H1 (cell line): ENCODE results near the gene CLDN9.

Experiments used
- NRF1 ChIP-seq: IDR thresholded peaks from 2 replicates; pipeline ENCODE4 v1.6.1; 2011; ENCODE audit warnings: mild to moderate bottlenecking, low read depth, low read length, improper control_type of control experiment
- SIRT6 ChIP-seq: IDR thresholded peaks from one replicate; pipeline ENCODE4 v1.7.1; 2012; ENCODE audit warnings: low read length, inconsistent platforms
- TF ChIP-seq, protein P1 (sequence below): IDR thresholded peaks from 2 replicates; pipeline ENCODE4 v1.6.1; 2012; ENCODE audit warnings: inconsistent platforms

GRCh38 chr16:3026609-3027488, 14.1 kb downstream of the CLDN9 start:
- TF ChIP-seq SIRT6 (no peak), NRF1 (no peak)
- TF ChIP-seq, protein P1, sequence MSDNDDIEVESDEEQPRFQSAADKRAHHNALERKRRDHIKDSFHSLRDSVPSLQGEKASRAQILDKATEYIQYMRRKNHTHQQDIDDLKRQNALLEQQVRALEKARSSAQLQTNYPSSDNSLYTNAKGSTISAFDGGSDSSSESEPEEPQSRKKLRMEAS = no peak
